IMR-90 (cell line): ENCODE results near the gene NUCB1. TPM values are rescaled to one million over a fixed set of nuclear protein-coding genes. Genes with fewer than 3 reads are reported as not detected.
"Not testable (repeated sequence)": the region's sequence is repeated elsewhere in the genome, so short reads cannot be mapped to it uniquely, and the experiment has no call there.

Experiments
- ATAC-seq: fragments of 200-7000 bp; cut with Tn5 transposase; 2 replicates; pipeline ENCODE4 v1.9.1; 2020; ENCODE audit warnings: low read depth, mild to moderate bottlenecking, moderate library complexity
- BruUV-seq: library from RNA; stranded (reverse); fragments of 400-500 nt; replicated peaks from 2 replicates; lab custom pipeline; 2021; lab: Mats Ljungman, UMichigan
- CTCF ChIA-PET: fragments of 300-600 bp; formaldehyde crosslinking; extraction: SDS; loops from one replicate; lab custom pipeline; 2021; ENCODE audit warnings: antibody characterized with exemption; lab: Yijun Ruan, JAX
- POLR2A ChIA-PET: fragments of 300-600 bp; sonication (Branson Sonifier 250); formaldehyde crosslinking; loops from one replicate; lab custom pipeline; 2022; ENCODE audit warnings: antibody characterized with exemption; ENCODE audit not compliant: unreplicated experiment; lab: Charles Lee
- DNase-seq: peaks from one replicate; pipeline ENCODE4 v3.0.0; 2013
- H2AFZ ChIP-seq: replicated peaks from 2 replicates; pipeline ENCODE3; 2013; ENCODE audit warnings: low read length, mild to moderate bottlenecking; ENCODE audit not compliant: poor library complexity
- H2AK5ac ChIP-seq: 2 replicates; pipeline ENCODE4 v1.6.1; 2013; ENCODE audit warnings: low read depth, low read length, inconsistent platforms
- H2AK9ac ChIP-seq: replicated peaks from 2 replicates; pipeline ENCODE3; 2013; ENCODE audit warnings: mild to moderate bottlenecking, low read depth, low read length, moderate library complexity; ENCODE audit not compliant: poor library complexity
- H2BK120ac ChIP-seq: 2 replicates; pipeline ENCODE4 v1.6.1; 2013; ENCODE audit warnings: low read depth, low read length, inconsistent platforms
- H2BK15ac ChIP-seq: 3 replicates; pipeline ENCODE4 v1.6.1; 2013; ENCODE audit warnings: low read depth, low read length, inconsistent platforms
- H2BK20ac ChIP-seq: 2 replicates; pipeline ENCODE4 v1.6.1; 2013; ENCODE audit warnings: low read depth, mild to moderate bottlenecking, inconsistent platforms, low read length, moderate library complexity
- H2BK5ac ChIP-seq: 2 replicates; pipeline ENCODE4 v1.6.1; 2013; ENCODE audit warnings: mild to moderate bottlenecking, low read depth, low read length, inconsistent platforms; ENCODE audit not compliant: poor library complexity, severe bottlenecking
- H3K14ac ChIP-seq: replicated peaks from 2 replicates; pipeline ENCODE4 v1.6.1; 2013; ENCODE audit warnings: low read depth, low read length, inconsistent platforms
- H3K18ac ChIP-seq: 2 replicates; pipeline ENCODE4 v1.6.1; 2013; ENCODE audit warnings: low read depth, low read length, control low read depth
- H3K23ac ChIP-seq: 2 replicates; pipeline ENCODE4 v1.6.1; 2013; ENCODE audit warnings: low read depth, low read length, inconsistent platforms
- H3K27ac ChIP-seq: 2 replicates; pipeline ENCODE4 v1.5.1; 2013; ENCODE audit warnings: mild to moderate bottlenecking, control low read depth, low read length; ENCODE audit not compliant: insufficient read depth
- H3K27me3 ChIP-seq: 2 replicates; pipeline ENCODE4 v1.6.1; 2013; ENCODE audit warnings: low read length; ENCODE audit not compliant: control insufficient read depth, insufficient read depth
- H3K36me3 ChIP-seq: 2 replicates; pipeline ENCODE4 v1.6.1; 2013; ENCODE audit warnings: low read length, mixed read lengths; ENCODE audit not compliant: control insufficient read depth, insufficient read depth
- H3K4ac ChIP-seq: 2 replicates; pipeline ENCODE4 v1.6.1; 2013; ENCODE audit warnings: low read depth, low read length, inconsistent platforms
- H3K4me1 ChIP-seq: 2 replicates; pipeline ENCODE4 v1.6.1; 2013; ENCODE audit warnings: low read length, mixed read lengths; ENCODE audit not compliant: control insufficient read depth, insufficient read depth
- H3K4me2 ChIP-seq: 2 replicates; pipeline ENCODE4 v1.6.1; 2013; ENCODE audit warnings: low read depth, mild to moderate bottlenecking, control low read depth, low read length, moderate library complexity
- H3K4me3 ChIP-seq: 2 replicates; pipeline ENCODE4 v1.5.1; 2013; ENCODE audit warnings: low read depth, mild to moderate bottlenecking, control low read depth, low read length, moderate library complexity; ENCODE audit not compliant: insufficient read depth
- H3K56ac ChIP-seq: 2 replicates; pipeline ENCODE4 v1.6.1; 2013; ENCODE audit warnings: low read length, inconsistent platforms; ENCODE audit not compliant: insufficient read depth; ENCODE audit errors: extremely low read depth
- H3K79me1 ChIP-seq, 2 experiments: 2 replicates each; pipeline ENCODE4 v1.6.1; 2013; ENCODE audit warnings: low read length in 2 of 2, inconsistent platforms in 1 of 2, low read depth in 1 of 2
- H3K9ac ChIP-seq: 2 replicates; pipeline ENCODE4 v1.6.1; 2013; ENCODE audit warnings: low read depth, low read length, control low read depth
- H3K9me1 ChIP-seq: 2 replicates; pipeline ENCODE4 v1.6.1; 2013; ENCODE audit warnings: low read length, inconsistent platforms; ENCODE audit not compliant: insufficient read depth
- H3K9me3 ChIP-seq: 2 replicates; pipeline ENCODE4 v1.6.1; 2013; ENCODE audit warnings: low read length; ENCODE audit not compliant: control insufficient read depth, insufficient read depth
- H4K20me1 ChIP-seq: 2 replicates; pipeline ENCODE4 v1.6.1; 2013; ENCODE audit warnings: low read length, inconsistent platforms; ENCODE audit not compliant: insufficient read depth
- H4K5ac ChIP-seq: 2 replicates; pipeline ENCODE4 v1.6.1; 2013; ENCODE audit warnings: mild to moderate bottlenecking, low read depth, low read length, control low read depth
- H4K8ac ChIP-seq, 2 experiments: 2 replicates each; pipeline ENCODE4 v1.6.1; 2013; ENCODE audit warnings: low read depth in 2 of 2, low read length in 2 of 2, control low read depth in 1 of 2, inconsistent platforms in 1 of 2
- H4K91ac ChIP-seq: 2 replicates; pipeline ENCODE4 v1.6.1; 2013; ENCODE audit warnings: low read depth, low read length, inconsistent platforms; ENCODE audit not compliant: insufficient read depth
- WGBS, 2 experiments: methylation state at CpG; one replicate each; pipeline versions ENCODE4 v1.1.5 to v1.1.7; 2013; ENCODE audit warnings: missing lambda C conversion rate in 2 of 2; ENCODE audit not compliant: insufficient read length in 1 of 2; ENCODE audit errors: extremely low coverage in 2 of 2; 5-methylcytosine and 5-hydroxymethylcytosine counted together
- dilution Hi-C: fragments of 300-500 bp; cut with HindIII; formaldehyde crosslinking; loops from one replicate; pipeline ENCODE4 v1.14.3; 2018; ENCODE audit warnings: low sequenced_read_pairs; ENCODE audit not compliant: unreplicated experiment
- in situ Hi-C: fragments of 300-500 bp; cut with MboI; formaldehyde crosslinking; loops from 3 replicates; pipeline ENCODE4 v1.14.3; 2019; ENCODE audit warnings: low sequenced_read_pairs, inconsistent platforms, mixed read lengths
- intact Hi-C: fragments of 100-400 bp; cut with micrococcal nuclease; formaldehyde crosslinking; loops from 2 replicates; pipeline ENCODE4 v1.10.0; 2022
- polyA plus RNA-seq, 3 experiments: library from polyadenylated mRNA; depleted of rRNA; stranded (reverse); fragments of >200 nt; gene quantifications; 2 replicates each; pipeline ENCODE4 v1.2.3, GENCODE V29; 2012; ENCODE audit warnings: low replicate concordance in 1 of 3
- total RNA-seq: library from RNA; depleted of rRNA; stranded (reverse); fragments of >200 nt; gene quantifications from 2 replicates; pipeline ENCODE4 v1.2.3, GENCODE V29; 2012

The NUCB1 gene
- total and polyA plus RNA-seq, 2 of the 4 experiments (the other 2 are of a cell fraction), result 37.3 to 253 TPM

- H3K56ac ChIP-seq, BruUV-seq, H3K9ac ChIP-seq, H3K4me2 ChIP-seq, dilution Hi-C loops, H2BK15ac ChIP-seq, H3K4me3 ChIP-seq, DNase-seq, H4K91ac ChIP-seq, H3K23ac ChIP-seq, ATAC-seq, H2AK9ac ChIP-seq, H4K8ac ChIP-seq, H3K4me1 ChIP-seq, H3K18ac ChIP-seq, H2AK5ac ChIP-seq, H2BK5ac ChIP-seq, in situ Hi-C loops, H2BK20ac ChIP-seq, H3K14ac ChIP-seq, H4K5ac ChIP-seq, H3K27ac ChIP-seq, H3K27me3 ChIP-seq, H3K9me1 ChIP-seq, H2BK120ac ChIP-seq, H3K9me3 ChIP-seq, intact Hi-C loops, H2AFZ ChIP-seq, H3K4ac ChIP-seq: not testable (repeated sequence)
- ChIA-PET POLR2A (interaction anchor here (0.6 kb wide), 2 partner anchors 21 to 22 kb away, joined by 3 to 5 read pairs; no protein-coding TSS in a partner anchor), CTCF (interaction anchor here (0.8 kb wide), 1 partner anchor 91 kb away, joined by 3 read pairs; no protein-coding TSS in a partner anchor)
- WGBS, 2 experiments, result no CpG with 5 or more reads among the region's 9 CpGs
- peaks cover 23% of the 10 kb centered on the region for H3K36me3 ChIP-seq
- peaks cover 0 to 35% of the 10 kb centered on the region in 2 experiments; a peak in 3 of 4 replicates for H3K79me1 ChIP-seq
- peaks cover 45% of the 10 kb centered on the region for H4K20me1 ChIP-seq
Measured at GRCh38 chr19:48879696-48880095, 20.4 kb upstream of the NUCB1 start.
